ENCODE measurements around the gene DNAJC3. TPM values are rescaled to one million over a fixed set of nuclear protein-coding genes. Genes with fewer than 3 reads are reported as not detected.
A peak's percentile ranks its signal among the peaks of the same experiment; 100 is the strongest.
"Not testable (repeated sequence)": the region's sequence is repeated elsewhere in the genome, so short reads cannot be mapped to it uniquely, and the experiment has no call there.

The DNAJC3 gene
- total RNA-seq, 1 experiment from 2014 or later, result 113 TPM

DNA sequence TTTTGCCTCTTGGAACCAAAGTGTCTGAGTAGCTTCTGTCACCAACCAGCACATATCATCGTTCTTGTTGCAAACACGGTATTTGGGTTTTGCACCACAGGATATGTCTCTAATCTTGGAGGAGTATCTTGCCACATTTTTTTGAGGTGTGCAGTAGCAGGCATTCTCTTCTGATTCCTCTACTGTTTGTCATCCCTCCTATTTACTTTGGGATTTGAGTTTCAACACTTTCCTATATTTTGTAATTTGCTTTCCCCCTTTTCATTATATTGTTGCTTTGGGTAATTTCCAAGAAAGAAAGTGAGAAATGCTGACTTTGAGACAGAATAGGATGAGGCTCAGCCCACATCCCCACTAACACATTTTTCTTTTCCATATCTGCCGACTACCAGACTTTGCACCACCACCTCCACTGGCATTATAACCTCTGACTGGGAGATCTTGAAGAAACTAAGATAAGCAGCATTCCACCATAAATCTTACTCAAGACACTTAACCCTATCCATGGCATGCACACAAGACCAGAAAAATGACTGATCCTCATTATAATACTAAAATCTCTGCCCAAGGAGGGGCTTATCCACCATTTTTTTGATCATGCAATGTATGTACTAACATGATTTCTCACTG lies 20.4 kb upstream of the DNAJC3 start:
- ChIA-PET POLR2A (interaction anchor here (0.6 kb wide), 1 partner anchor 12 kb away, joined by 3 read pairs; the partner anchor contains the start of gene DZIP1), CTCF (interaction anchor here (0.6 to 1.7 kb wide), 3 partner anchors 45 to 253 kb away, joined by 3 to 6 read pairs (median 3); no protein-coding TSS in a partner anchor)
- H3K4me1 Mint-ChIP-seq (ENCODE audit: insufficient read depth, unreplicated experiment), result no peaks in the 10 kb centered on the region
- no peaks in the 10 kb centered on the region for H3K36me3 Mint-ChIP-seq (ENCODE audit: insufficient read depth, unreplicated experiment)
- no TSS peak for BruUV-seq (replicated peaks)
- no peaks in the 10 kb centered on the region for H3K27me3 Mint-ChIP-seq (ENCODE audit: insufficient read depth, unreplicated experiment)
- DNase-seq (ENCODE audit: unreplicated experiment), result peak; percentile 29
- intact Hi-C loops (cut with micrococcal nuclease), result no loop called here
- H3K27ac Mint-ChIP-seq (ENCODE audit: low read depth, unreplicated experiment), result no peak overlapping the region
- H3K4me3 Mint-ChIP-seq (ENCODE audit: unreplicated experiment), result no peak overlapping the region
- TF ChIP-seq, protein P1, sequence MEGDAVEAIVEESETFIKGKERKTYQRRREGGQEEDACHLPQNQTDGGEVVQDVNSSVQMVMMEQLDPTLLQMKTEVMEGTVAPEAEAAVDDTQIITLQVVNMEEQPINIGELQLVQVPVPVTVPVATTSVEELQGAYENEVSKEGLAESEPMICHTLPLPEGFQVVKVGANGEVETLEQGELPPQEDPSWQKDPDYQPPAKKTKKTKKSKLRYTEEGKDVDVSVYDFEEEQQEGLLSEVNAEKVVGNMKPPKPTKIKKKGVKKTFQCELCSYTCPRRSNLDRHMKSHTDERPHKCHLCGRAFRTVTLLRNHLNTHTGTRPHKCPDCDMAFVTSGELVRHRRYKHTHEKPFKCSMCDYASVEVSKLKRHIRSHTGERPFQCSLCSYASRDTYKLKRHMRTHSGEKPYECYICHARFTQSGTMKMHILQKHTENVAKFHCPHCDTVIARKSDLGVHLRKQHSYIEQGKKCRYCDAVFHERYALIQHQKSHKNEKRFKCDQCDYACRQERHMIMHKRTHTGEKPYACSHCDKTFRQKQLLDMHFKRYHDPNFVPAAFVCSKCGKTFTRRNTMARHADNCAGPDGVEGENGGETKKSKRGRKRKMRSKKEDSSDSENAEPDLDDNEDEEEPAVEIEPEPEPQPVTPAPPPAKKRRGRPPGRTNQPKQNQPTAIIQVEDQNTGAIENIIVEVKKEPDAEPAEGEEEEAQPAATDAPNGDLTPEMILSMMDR (IDR thresholded peaks at IDR 0.05; ENCODE audit: unreplicated experiment), result no peak
- peaks cover 15% of the 10 kb centered on the region for H3K9me3 Mint-ChIP-seq (ENCODE audit: unreplicated experiment)

GRCh38 chr13:95659500-95659899 lies 17.4 kb upstream of the DNAJC3 start:
- no TSS peak for BruUV-seq (replicated peaks)
- intact Hi-C loops (cut with micrococcal nuclease), result no loop called here
- CTCF ChIA-PET, result interaction anchor here (1.1 to 3.9 kb wide), 10 partner anchors 12 to 255 kb away, joined by 3 to 72 read pairs (median 14); partner anchors contain the start of gene DZIP1
- Mint-ChIP-seq H3K9me3 (ENCODE audit: unreplicated experiment) (peaks cover 15% of the 10 kb centered on the region), H3K4me1 (ENCODE audit: insufficient read depth, unreplicated experiment) (no peaks in the 10 kb centered on the region), H3K36me3 (ENCODE audit: insufficient read depth, unreplicated experiment) (no peaks in the 10 kb centered on the region), H3K4me3 (ENCODE audit: unreplicated experiment) (no peak overlapping the region), H3K27me3 (ENCODE audit: insufficient read depth, unreplicated experiment) (no peaks in the 10 kb centered on the region), H3K27ac (ENCODE audit: low read depth, unreplicated experiment) (no peak overlapping the region)
- TF ChIP-seq, protein P1 (IDR thresholded peaks at IDR 0.05; ENCODE audit: unreplicated experiment), result no peak
- DNase-seq (ENCODE audit: unreplicated experiment), result no peak
- POLR2A ChIA-PET, result interaction anchor here (2.2 kb wide), 1 partner anchor 17 kb away, joined by 9 read pairs; the partner anchor contains the start of gene DNAJC3

GRCh38 chr13:95660981-95661581 lies 15.9 kb upstream of the DNAJC3 start:
- Mint-ChIP-seq H3K36me3 (ENCODE audit: insufficient read depth, unreplicated experiment) (no peaks in the 10 kb centered on the region), H3K27me3 (ENCODE audit: insufficient read depth, unreplicated experiment) (no peaks in the 10 kb centered on the region), H3K4me1 (ENCODE audit: insufficient read depth, unreplicated experiment) (no peaks in the 10 kb centered on the region), H3K27ac (ENCODE audit: low read depth, unreplicated experiment) (no peak overlapping the region), H3K9me3 (ENCODE audit: unreplicated experiment) (peaks cover 15% of the 10 kb centered on the region), H3K4me3 (ENCODE audit: unreplicated experiment) (no peak overlapping the region)
- DNase-seq (ENCODE audit: unreplicated experiment), result peak; percentile 88
- CTCF ChIA-PET, result interaction anchor here (0.5 to 3.9 kb wide), 49 partner anchors 10 to 1025 kb away, joined by 3 to 72 read pairs (median 4); partner anchors contain the start of genes DNAJC3 and DZIP1
- TF ChIP-seq, protein P1 (IDR thresholded peaks at IDR 0.05; ENCODE audit: unreplicated experiment), result peak; percentile 59
- POLR2A ChIA-PET, result interaction anchor here (0.8 to 2.2 kb wide), 6 partner anchors 13 to 37 kb away, joined by 3 to 9 read pairs (median 3); partner anchors contain the start of genes DNAJC3 and DZIP1
- BruUV-seq (replicated peaks), result no TSS peak
- intact Hi-C loops (cut with micrococcal nuclease), result loop anchor here (1.0 kb wide), 4 partner anchors 37 to 173 kb away; no protein-coding TSS in a partner anchor

DNA sequence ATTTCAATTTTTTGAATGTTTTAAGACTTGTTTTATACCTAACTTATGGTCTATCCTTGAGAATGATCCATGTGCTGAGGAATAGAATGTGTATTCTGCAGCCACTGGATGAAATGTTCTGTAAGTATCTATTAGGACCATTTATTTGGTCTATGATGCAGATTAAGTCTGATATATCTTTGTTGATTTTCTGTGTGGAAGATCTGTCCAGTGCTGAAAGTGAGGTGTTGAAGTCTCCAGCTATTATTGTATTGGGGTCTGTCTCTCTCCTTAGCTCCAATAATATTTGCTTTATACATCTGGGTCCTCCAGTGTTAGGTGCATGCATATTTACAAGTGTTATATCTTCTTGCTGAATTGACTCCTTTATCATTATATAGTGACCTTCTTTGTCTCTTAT lies 9.7 kb upstream of the DNAJC3 start:
- BruUV-seq (replicated peaks); intact Hi-C loops (cut with micrococcal nuclease); H3K27me3 Mint-ChIP-seq (ENCODE audit: insufficient read depth, unreplicated experiment); H3K4me3 Mint-ChIP-seq (ENCODE audit: unreplicated experiment); H3K36me3 Mint-ChIP-seq (ENCODE audit: insufficient read depth, unreplicated experiment); H3K4me1 Mint-ChIP-seq (ENCODE audit: insufficient read depth, unreplicated experiment); DNase-seq (ENCODE audit: unreplicated experiment); H3K27ac Mint-ChIP-seq (ENCODE audit: low read depth, unreplicated experiment): not testable (repeated sequence)
- CTCF ChIA-PET, result interaction anchor here (0.5 to 2.3 kb wide), 4 partner anchors 43 to 820 kb away, joined by 3 to 10 read pairs (median 3); no protein-coding TSS in a partner anchor
- peaks cover 48% of the 10 kb centered on the region for H3K9me3 Mint-ChIP-seq (ENCODE audit: unreplicated experiment)
- POLR2A ChIA-PET, result interaction anchor here (1.2 to 2.9 kb wide), 2 partner anchors 9 to 57 kb away, joined by 3 to 17 read pairs; partner anchors contain the start of gene DNAJC3
